Prostate gland (tissue), 2 donors: ENCODE measurements around the gene CYB5B. TPM values are rescaled to one million over a fixed set of nuclear protein-coding genes. Genes with fewer than 3 reads are reported as not detected.
A peak's percentile ranks its signal among the peaks of the same experiment; 100 is the strongest.

Experiments
- DNase-seq: peaks from one replicate; pipeline ENCODE4 v3.0.0-alpha.2; 2019; ENCODE audit warnings: low spot score
- H3K27ac ChIP-seq, 2 donors: fragments of 200-600 bp; sonication (generic); 2 replicates each; pipeline ENCODE4 v1.5.1; 2017 to 2019
- H3K27me3 ChIP-seq: fragments of 200-600 bp; sonication (generic); replicated peaks from 2 replicates; pipeline ENCODE4 v1.5.1; 2019; ENCODE audit not compliant: insufficient read depth
- H3K36me3 ChIP-seq, 2 donors: fragments of 200-600 bp; sonication (generic); 1 replicate in 1 of 2; 2 replicates in 1 of 2; pipeline versions ENCODE4 v1.5.1 to v1.8.1; 2017 to 2019
- H3K4me1 ChIP-seq: fragments of 200-600 bp; sonication (generic); replicated peaks from 2 replicates; pipeline ENCODE4 v1.5.1; 2019
- H3K4me3 ChIP-seq, 2 donors: fragments of 200-600 bp; sonication (generic); 2 replicates each; pipeline ENCODE4 v1.5.1; 2017 to 2019
- H3K9me3 ChIP-seq: fragments of 200-600 bp; sonication (generic); 2 replicates; pipeline ENCODE4 v1.5.1; 2017
- POLR2A ChIP-seq: fragments of 450-650 bp; IDR thresholded peaks from one replicate; pipeline ENCODE4 v1.6.1; 2016; ENCODE audit warnings: antibody characterized with exemption, mild to moderate bottlenecking
- POLR2AphosphoS5 ChIP-seq: sonication (generic); formaldehyde crosslinking; IDR thresholded peaks from one replicate; pipeline ENCODE4 v1.6.1; 2017; ENCODE audit warnings: antibody characterized with exemption
- WGBS: methylation state at CpG from one replicate; pipeline ENCODE4 v1.1.5; 2018; 5-methylcytosine and 5-hydroxymethylcytosine counted together
- intact Hi-C: fragments of 100-400 bp; cut with DNase I; formaldehyde crosslinking; loops from one replicate; pipeline ENCODE4 v1.14.2; 2022
- total RNA-seq, 2 donors: library from RNA; depleted of rRNA; stranded (reverse); fragments of >200 nt; gene quantifications; one replicate each; pipeline ENCODE4 v1.1.0, GENCODE V29; 2016
- TF ChIP-seq, protein P1 (sequence below), 4 experiments: fragments of 200-600 bp in 2 of 4; fragments of 450-650 bp in 2 of 4; sonication (generic) in 2 of 4; IDR thresholded peaks; 1 replicate in 3 of 4; 2 replicates in 1 of 4; pipeline ENCODE4 v1.5.1; 2016 to 2019; ENCODE audit warnings: antibody characterized with exemption in 4 of 4, mild to moderate bottlenecking in 2 of 4, moderate library complexity in 2 of 4

Gene CYB5B
- total RNA-seq, 2 donors from 2014 or later = 48.8 to 71.3 TPM

DNA sequence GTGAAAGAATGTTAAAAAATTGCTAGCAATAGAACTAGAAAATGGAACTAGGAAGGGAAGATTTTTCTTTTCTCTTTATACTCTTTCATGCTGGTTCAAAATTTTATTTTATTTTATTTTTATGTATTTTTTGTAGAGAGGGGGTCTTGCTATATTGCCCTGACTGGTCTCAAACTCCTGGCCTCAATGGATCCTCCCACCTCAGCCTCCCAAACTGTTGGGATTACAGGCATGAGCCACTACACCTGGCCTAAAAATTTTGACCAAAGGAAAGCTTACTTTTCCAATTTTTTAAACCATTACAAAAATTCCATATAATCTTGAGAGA, 28.6 kb upstream of the CYB5B start:
- H3K4me1 ChIP-seq = peaks cover 6% of the 10 kb centered on the region
- peak overlapping the region; percentile 80 to 87 for H3K27ac ChIP-seq
- H3K36me3 ChIP-seq = no peaks in the 10 kb centered on the region
- intact Hi-C loops = loop anchor here (2.0 to 5.0 kb wide), 4 partner anchors 86 to 359 kb away; partner anchors contain the start of genes NFAT5 and NOB1
- no peak overlapping the region for H3K4me3 ChIP-seq
- TF ChIP-seq POLR2AphosphoS5 = no peak
- no peak for TF ChIP-seq POLR2A
- TF ChIP-seq, protein P1, sequence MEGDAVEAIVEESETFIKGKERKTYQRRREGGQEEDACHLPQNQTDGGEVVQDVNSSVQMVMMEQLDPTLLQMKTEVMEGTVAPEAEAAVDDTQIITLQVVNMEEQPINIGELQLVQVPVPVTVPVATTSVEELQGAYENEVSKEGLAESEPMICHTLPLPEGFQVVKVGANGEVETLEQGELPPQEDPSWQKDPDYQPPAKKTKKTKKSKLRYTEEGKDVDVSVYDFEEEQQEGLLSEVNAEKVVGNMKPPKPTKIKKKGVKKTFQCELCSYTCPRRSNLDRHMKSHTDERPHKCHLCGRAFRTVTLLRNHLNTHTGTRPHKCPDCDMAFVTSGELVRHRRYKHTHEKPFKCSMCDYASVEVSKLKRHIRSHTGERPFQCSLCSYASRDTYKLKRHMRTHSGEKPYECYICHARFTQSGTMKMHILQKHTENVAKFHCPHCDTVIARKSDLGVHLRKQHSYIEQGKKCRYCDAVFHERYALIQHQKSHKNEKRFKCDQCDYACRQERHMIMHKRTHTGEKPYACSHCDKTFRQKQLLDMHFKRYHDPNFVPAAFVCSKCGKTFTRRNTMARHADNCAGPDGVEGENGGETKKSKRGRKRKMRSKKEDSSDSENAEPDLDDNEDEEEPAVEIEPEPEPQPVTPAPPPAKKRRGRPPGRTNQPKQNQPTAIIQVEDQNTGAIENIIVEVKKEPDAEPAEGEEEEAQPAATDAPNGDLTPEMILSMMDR (IDR thresholded peaks at IDR 0.05) = no peak
- no peak for DNase-seq
- no peaks in the 10 kb centered on the region for H3K9me3 ChIP-seq
- H3K27me3 ChIP-seq = no peaks in the 10 kb centered on the region

- Histone ChIP-seq H3K36me3 (no peaks in the 10 kb centered on the region), H3K4me1 (peaks cover 6% of the 10 kb centered on the region), H3K27ac (peak overlapping the region; percentile 80 to 87), H3K4me3 (no peak overlapping the region), H3K27me3 (no peaks in the 10 kb centered on the region), H3K9me3 (no peaks in the 10 kb centered on the region)
- intact Hi-C loops = loop anchor here (2.0 to 5.0 kb wide), 4 partner anchors 86 to 358 kb away; partner anchors contain the start of genes NFAT5 and NOB1
- TF ChIP-seq POLR2A (no peak), POLR2AphosphoS5 (peak; percentile 82)
- TF ChIP-seq, protein P1 (IDR thresholded peaks at IDR 0.05) = peak; percentile 71 to 94 (median 82)
- DNase-seq = peak; percentile 82
- WGBS = 11% methylated on average over 13 of the region's 13 CpGs
These were observed 28.0 kb upstream of the CYB5B start for GRCh38 chr16:69396187-69397061.

- no peaks in the 10 kb centered on the region for H3K36me3 ChIP-seq
- intact Hi-C loops = loop anchor here (2.0 to 5.0 kb wide), 4 partner anchors 84 to 357 kb away; partner anchors contain the start of genes NFAT5 and NOB1
- H3K4me3 ChIP-seq = no peak overlapping the region
- peak overlapping the region; percentile 80 to 87 for H3K27ac ChIP-seq
- peaks cover 6% of the 10 kb centered on the region for H3K4me1 ChIP-seq
- TF ChIP-seq, protein P1 (IDR thresholded peaks at IDR 0.05) = peak in 2 of 4 experiments; percentile 47 to 59
- TF ChIP-seq POLR2A (no peak), POLR2AphosphoS5 (peak; percentile 29)
- H3K9me3 ChIP-seq = no peaks in the 10 kb centered on the region
- DNase-seq = no peak
- WGBS = 21% methylated on average over 6 of the region's 6 CpGs
- no peaks in the 10 kb centered on the region for H3K27me3 ChIP-seq
These were observed 26.4 kb upstream of the CYB5B start for GRCh38 chr16:69397821-69398521.

- Histone ChIP-seq H3K36me3 (no peaks in the 10 kb centered on the region), H3K4me3 (no peak overlapping the region), H3K9me3 (no peaks in the 10 kb centered on the region), H3K27ac (no peak overlapping the region), H3K27me3 (no peaks in the 10 kb centered on the region), H3K4me1 (peaks cover 9% of the 10 kb centered on the region)
- DNase-seq = no peak
- intact Hi-C loops = loop anchor here (5.0 kb wide), 3 partner anchors 83 to 308 kb away; partner anchors contain the start of gene NFAT5
- 56% methylated on average over 3 of the region's 3 CpGs for WGBS
- TF ChIP-seq POLR2A (no peak), POLR2AphosphoS5 (no peak)
- TF ChIP-seq, protein P1 (IDR thresholded peaks at IDR 0.05) = no peak
These were observed 25.1 kb upstream of the CYB5B start for GRCh38 chr16:69399361-69399760.
